ENCODE measurements around the gene DENND6B. TPM values are rescaled to one million over a fixed set of nuclear protein-coding genes. Genes with fewer than 3 reads are reported as not detected.

Gene DENND6B
- total RNA-seq, 4 donors from 2014 or later, result 2.2 to 3.1 (median 2.7) TPM

DNA sequence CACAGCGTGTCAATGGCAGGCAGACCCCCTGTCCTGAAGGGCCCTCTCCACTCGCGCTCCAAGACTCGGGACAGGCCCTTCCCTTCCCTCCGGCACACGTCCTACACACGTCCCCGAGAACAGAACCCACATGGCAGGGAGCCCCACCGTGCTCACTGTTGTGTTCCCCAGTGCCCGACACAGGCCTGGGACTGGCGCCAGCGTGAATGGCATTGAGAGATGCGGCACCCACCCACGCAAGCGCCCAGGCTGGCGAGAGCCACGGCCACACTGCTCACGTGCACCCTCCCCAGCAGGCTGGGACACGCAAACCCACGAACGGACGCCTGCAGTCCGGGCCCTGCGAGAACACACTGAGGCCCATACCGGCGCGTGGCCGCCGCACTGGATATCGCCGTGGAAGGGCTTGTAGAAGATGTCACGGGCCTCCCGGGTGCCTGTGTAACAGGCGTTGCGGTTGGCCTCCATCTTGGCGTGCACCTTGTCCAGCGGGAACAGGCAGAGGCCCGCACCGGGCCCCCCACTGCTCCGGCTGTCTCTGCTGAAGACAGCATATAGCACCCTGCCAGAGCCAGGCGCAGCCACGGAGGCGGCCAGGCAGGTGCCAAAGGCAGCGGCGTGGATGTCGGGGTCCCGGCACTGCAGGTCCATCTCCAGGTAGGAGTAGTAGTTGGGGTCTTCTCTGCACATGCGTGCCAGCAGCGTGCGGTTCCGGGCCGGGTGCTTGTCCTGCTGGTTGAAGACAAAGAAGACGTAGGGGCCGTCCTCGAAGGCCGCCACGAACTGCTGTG lies 37.5 kb downstream of the DENND6B start:
- ATAC-seq (ENCODE audit: low FRiP score), result no peak

DNA sequence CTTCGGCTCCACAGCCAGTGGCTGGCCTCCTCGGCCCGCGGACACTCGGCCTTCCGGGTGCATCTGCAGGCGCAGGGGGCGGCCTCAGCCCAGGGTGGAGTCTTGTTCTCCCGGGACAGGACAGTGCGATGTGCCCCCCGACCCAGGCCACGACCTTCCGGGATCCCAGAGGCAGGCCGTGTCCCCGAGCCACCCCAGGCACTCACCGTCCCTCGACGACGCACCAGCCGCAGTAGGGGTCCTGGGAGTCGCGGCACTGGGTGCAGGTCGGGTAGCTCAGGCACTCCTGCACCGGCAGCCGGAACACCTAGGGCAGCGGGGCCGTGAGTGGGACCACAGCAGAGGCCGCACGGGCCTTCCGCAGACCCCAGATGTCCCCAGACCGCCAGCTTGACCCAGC lies 39.1 kb downstream of the DENND6B start:
- DNase-seq (ENCODE audit: low spot score) (no peak), ATAC-seq (ENCODE audit: low FRiP score) (no peak)
- TF ChIP-seq, protein P1, sequence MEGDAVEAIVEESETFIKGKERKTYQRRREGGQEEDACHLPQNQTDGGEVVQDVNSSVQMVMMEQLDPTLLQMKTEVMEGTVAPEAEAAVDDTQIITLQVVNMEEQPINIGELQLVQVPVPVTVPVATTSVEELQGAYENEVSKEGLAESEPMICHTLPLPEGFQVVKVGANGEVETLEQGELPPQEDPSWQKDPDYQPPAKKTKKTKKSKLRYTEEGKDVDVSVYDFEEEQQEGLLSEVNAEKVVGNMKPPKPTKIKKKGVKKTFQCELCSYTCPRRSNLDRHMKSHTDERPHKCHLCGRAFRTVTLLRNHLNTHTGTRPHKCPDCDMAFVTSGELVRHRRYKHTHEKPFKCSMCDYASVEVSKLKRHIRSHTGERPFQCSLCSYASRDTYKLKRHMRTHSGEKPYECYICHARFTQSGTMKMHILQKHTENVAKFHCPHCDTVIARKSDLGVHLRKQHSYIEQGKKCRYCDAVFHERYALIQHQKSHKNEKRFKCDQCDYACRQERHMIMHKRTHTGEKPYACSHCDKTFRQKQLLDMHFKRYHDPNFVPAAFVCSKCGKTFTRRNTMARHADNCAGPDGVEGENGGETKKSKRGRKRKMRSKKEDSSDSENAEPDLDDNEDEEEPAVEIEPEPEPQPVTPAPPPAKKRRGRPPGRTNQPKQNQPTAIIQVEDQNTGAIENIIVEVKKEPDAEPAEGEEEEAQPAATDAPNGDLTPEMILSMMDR (IDR thresholded peaks at IDR 0.05), result no peak

More for the DNA sequence above, 37.5 kb downstream of the DENND6B start:
- DNase-seq (ENCODE audit: low spot score), result no peak
- TF ChIP-seq, protein P1 (IDR thresholded peaks at IDR 0.05), result no peak

DNA sequence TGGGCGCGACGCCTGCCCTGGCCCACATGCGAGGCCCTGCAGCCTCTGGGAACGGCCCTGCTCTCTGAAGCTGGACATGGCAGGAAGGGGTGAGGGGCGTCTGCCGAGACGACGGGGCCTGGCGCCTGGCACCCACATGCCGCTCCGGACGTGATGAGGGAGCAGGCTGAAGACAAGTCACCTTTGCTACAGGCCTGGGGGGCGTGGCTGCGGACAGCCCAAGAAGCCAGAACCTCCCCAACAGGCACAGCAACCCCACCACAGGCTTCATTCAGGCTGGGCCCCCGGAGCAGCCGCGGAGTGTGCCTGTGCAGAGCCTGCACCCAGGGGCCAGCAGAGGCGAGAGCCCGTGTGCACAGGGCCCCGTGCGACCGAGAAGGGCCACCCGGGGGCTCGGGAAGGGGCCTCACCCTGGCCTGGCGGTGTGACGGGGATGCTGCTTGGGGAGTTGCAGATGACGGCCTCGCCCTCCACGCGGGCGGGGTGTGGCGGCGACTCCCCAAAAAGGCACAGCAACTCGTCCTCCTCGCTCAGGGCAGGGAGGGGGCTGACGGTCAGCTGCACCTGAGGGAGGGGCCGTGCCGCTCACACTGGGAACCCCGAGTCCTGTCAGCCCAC lies 40.0 kb downstream of the DENND6B start:
- TF ChIP-seq, protein P1 (IDR thresholded peaks at IDR 0.05), result no peak
- DNase-seq (ENCODE audit: low spot score), result no peak
- ATAC-seq (ENCODE audit: low FRiP score), result no peak

DNA sequence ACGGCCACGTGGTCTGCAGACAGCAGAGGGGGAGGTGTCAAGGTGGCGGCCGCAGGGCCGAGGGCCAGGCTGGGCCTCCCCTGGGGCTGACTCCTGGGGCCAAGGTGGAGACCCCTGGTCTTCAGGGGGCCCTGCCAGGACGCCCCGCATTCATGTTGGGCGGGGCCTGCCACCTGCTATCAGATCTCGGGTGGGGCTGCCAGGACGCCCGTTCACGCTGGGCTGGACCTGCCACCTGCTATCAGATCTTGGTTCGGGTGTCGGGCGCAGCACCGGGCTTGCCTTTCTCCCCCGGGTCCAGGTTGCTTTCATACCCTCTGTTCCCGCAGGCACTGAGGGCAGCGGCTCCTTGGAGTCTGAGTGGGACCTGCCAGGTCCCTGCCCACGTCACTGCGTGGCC lies 40.5 kb downstream of the DENND6B start:
- DNase-seq (ENCODE audit: low spot score), result no peak
- no peak for ATAC-seq (ENCODE audit: low FRiP score)
- TF ChIP-seq, protein P1 (IDR thresholded peaks at IDR 0.05), result no peak

DNA sequence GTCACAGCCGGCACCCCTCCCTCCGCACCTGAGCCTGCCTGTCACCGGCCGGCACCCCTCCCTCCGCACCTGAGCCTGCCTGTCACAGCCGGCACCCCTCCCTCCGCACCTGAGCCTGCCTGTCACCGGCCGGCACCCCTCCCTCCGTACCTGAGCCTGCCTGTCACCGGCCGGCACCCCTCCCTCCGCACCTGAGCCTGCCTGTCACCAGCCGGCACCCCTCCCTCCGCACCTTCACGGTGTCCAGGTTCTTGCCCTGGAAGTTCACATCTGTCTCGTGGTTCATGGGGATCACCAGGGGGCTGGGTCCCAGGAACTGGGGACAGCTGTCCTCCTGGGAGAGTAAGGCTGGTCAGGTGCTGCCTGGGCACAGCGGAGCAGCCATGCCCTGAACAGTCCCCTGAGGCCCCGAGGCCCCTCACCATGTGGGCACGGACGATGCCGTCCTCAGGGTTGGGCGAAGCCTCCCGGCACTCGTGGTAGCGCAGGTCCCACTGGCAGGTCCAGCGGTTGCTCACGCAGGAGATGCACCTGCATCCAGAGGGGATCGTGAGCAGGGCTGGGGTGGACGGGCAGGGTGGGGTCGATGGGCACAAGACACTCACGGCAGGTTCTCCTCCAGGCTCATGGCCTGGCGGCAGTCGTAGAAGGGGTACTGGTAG lies 41.1 kb downstream of the DENND6B start:
- ATAC-seq (ENCODE audit: low FRiP score), result no peak
- DNase-seq (ENCODE audit: low spot score), result no peak
- TF ChIP-seq, protein P1 (IDR thresholded peaks at IDR 0.05), result no peak

DNA sequence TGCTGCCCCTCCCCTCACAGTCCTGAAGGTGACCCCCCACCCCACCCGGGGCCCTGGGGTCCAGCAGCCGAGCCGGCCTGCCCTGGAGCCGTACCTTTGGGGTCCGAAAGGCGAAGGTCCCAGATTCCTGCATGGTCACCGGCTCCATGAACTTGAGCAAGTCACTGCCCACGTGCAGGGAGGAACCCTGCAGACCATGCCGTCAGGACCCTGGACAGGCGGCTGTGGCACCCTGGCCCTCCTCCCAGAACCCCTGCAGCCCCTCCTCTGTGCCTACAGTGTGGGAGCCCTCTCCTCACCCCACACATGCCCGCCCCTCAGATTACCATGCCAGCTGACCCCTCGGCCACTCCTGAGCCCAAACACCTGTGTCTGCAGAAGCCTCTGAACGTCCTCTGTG lies 42.3 kb downstream of the DENND6B start:
- DNase-seq (ENCODE audit: low spot score), result no peak
- TF ChIP-seq, protein P1 (IDR thresholded peaks at IDR 0.05), result no peak
- ATAC-seq (ENCODE audit: low FRiP score), result no peak

Measured in omental fat pad (tissue), 4 donors.